Esophagus muscularis mucosa (tissue), 4 donors: ENCODE measurements around the gene CMTM3.

Experiments
- CTCF ChIP-seq, 3 experiments: fragments of 200-600 bp in 2 of 3; fragments of 450-650 bp in 1 of 3; sonication (generic) in 2 of 3; IDR thresholded peaks; one replicate each; pipeline ENCODE4 v1.5.1; 2017 to 2019; ENCODE audit warnings: antibody characterized with exemption in 3 of 3, mild to moderate bottlenecking in 2 of 3, moderate library complexity in 1 of 3
- EP300 ChIP-seq: sonication (generic); formaldehyde crosslinking; IDR thresholded peaks from one replicate; pipeline ENCODE4 v1.6.1; 2017; ENCODE audit warnings: antibody characterized with exemption
- POLR2A ChIP-seq: fragments of 450-650 bp; IDR thresholded peaks from one replicate; pipeline ENCODE4 v1.6.1; 2017; ENCODE audit warnings: antibody characterized with exemption, moderate library complexity, mild to moderate bottlenecking, low read depth
- POLR2AphosphoS5 ChIP-seq, 2 donors: sonication (generic); formaldehyde crosslinking; IDR thresholded peaks; one replicate each; pipeline ENCODE4 v1.6.1; 2017; ENCODE audit warnings: antibody characterized with exemption in 2 of 2

GRCh38 chr16:66576296-66576695, 28.2 kb upstream of the CMTM3 start:
- TF ChIP-seq CTCF (IDR thresholded peaks at IDR 0.05) = no peak
- TF ChIP-seq POLR2A = no peak
- TF ChIP-seq POLR2AphosphoS5 (IDR thresholded peaks at IDR 0.05) = no peak
- no peak for TF ChIP-seq EP300
